GM19372 (cell line): ENCODE results near the gene GALNT9.

ENCODE experiments used
- ATAC-seq: cut with Tn5 transposase; IDR thresholded peaks from one replicate; pipeline ENCODE4 v1.9.1; 2021; ENCODE audit warnings: mild to moderate bottlenecking, low read depth, moderate library complexity; ENCODE audit not compliant: unreplicated experiment

Gene GALNT9

GRCh38 chr12:132327336-132328171 is 1.8 kb downstream of the GALNT9 start:
- no peak for ATAC-seq

GRCh38 chr12:132326646-132327045 is 2.7 kb downstream of the GALNT9 start:
- no peak for ATAC-seq

- ATAC-seq = no peak
Observed at GRCh38 chr12:132325733-132326130, 3.7 kb downstream of the GALNT9 start.

DNA sequence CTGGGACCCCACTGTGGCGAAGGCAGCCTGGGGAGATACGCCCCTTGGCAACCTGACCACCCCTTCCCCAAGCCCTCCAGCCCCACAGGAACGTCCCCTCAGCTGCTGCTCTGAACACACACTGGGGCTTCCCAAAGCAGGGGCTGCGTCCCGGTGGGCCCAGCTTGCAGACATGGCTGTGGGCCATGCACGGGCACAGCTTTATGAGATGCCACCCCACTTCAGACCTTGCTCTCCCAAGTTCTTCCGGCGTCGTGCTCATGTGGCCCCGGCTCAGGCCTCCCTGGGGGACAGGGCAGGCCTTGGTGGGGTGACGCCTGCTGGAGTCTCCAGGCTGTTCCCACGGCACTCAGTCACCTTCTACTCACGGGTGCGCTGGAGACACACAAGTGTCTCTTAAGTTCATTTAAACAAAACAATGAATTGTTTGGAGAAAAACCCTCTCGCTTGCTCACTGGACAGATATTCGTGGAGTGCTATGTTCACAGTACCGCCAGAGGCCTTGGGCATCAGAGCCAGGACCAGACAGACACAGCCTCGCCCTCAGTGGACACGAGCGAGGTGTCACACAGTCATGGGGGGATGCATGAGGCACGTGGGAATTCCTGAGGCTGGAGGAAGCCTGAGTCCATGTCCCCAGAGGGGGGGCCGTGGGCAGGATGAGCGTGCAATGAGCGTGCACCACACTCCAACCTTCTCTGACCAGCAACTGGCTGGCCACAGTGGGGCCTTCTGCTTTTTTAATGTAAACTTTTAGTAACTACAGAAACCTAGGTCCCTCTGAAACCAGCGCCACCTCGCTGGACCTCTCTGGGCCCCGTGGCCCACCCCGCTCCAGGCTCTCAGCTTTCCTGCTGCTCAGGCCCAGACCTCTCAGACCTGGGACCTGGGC is 4.3 kb downstream of the GALNT9 start:
- ATAC-seq = no peak

DNA sequence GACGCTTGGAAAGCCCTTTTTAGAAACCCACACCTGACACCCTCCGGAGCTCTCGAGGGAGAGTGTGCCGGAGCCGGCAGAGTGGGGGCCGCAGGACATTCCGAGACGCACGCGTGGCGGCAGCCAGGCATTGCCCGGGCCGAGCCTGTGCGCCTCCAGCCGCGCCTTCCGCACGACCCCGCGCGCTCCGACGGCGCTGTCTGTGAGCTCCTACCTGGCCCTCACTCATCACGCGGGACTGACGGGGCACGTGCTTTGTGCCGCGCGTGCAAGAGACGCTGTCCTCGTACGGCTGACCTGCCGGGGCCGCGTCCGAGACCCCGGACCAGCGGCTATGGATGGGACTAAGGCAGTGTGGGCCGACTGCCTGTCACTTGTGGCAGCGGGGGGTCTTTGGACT is 5.2 kb downstream of the GALNT9 start:
- no peak for ATAC-seq

DNA sequence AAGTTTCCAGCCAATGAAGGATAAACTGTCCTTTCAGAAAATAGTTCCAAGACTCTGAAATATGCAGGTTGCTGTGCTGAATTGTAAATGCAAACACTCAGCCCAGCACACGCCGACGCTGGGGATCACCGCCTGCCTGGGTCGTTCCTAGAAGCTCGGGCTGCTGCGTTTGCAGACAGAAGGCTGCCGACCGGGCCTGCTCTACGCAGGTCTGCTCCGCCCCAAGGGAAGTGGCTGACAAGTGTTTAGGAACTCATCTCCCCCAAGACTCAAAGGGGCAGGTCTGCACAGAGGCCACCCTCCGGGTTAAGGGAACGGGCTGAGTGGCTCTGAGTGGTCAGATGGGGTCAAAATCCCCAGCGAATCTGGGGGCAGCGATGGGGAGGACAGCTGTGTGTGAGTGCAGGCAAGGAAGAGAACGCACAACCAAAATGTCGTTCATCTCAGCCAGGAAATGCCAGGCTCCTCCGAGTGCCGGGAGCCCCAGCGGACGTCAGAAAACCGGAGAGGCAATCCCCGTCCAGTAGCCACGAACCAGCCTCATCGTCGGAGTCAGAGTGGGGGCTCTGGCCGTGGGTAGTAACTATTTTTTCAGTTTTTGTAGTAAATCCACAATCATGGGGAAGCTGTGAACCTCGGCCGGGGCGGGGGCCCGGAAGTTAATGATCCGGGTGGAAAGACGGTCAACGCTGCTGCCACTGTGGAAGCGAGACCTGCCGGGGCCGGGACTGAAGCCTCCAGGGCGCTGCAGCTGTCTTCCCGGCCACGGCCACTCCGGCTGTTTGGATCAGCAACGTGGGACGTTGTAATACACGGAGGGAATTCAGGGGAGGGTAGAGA is 6.0 kb downstream of the GALNT9 start:
- no peak for ATAC-seq

DNA sequence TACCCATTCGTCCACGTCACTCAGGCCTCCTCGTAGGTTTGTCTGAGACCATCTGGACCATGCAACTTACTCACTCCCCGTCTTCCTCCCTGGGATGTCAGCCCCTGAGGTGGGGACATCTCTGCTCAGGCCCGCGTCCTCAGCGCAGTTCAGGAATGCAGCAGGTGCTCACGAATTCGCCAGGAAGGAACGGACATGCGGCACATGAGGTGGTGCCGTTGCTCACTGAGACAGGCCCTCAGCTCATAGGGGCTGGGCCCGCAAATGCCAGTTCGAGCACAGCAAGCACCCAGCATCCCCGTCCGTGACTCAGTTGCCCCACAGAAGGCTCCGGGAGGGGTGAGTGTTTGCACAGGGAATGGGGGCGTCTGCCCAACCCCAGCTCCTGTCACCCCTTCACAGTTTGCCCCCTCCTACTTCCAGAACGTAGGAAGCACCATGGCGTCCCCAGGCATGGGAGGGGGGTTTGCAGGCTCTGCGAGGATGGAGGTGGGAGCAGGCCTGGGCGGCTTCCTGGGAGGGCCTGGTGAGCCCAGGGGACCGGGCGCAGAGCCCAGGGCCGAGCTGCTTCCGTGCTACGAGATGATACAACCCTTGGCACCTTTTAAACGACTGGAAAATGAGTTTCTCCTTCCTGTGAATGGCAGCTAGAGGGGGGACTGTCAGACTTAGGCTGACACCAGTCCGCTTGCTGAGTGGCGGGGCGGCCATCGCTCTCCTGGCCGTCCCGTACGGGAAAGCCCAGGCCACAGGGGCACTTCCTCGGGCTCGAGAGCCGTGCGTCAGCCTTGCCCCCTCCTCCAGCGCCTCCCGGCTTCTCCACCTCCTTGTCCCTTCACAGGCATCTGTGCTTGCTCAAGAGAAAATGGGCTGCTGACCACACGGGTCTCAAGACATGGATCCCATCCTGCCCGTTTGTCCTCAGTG is 6.9 kb downstream of the GALNT9 start:
- ATAC-seq = no peak

- ATAC-seq = no peak
Observed at GRCh38 chr12:132321321-132322118, 7.9 kb downstream of the GALNT9 start.

DNA sequence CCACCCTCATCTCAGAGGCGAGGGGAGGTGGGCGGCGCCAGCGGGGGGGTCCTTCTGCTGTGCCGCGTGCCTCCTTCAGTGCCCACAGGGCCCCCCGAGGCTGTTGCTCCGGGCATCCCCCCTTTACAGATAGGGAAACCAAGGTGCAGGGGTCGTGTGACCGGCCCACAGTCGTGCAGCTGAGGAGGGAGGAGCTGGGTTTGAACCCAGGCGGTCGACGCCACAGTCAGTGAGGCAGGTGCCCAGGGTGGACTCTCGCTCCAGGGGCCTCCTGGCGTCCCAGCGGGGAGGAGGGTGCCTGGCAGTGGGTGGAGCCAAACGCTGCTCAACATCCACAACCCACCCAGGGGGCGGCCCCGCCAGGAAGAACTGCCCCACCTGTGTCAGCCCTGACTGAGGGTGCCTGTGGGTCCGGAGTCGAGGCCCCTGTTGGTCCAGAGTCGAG is 8.6 kb downstream of the GALNT9 start:
- no peak for ATAC-seq

- no peak for ATAC-seq
Observed at GRCh38 chr12:132319991-132320570, 9.3 kb downstream of the GALNT9 start.

GRCh38 chr12:132319359-132319950 is 9.9 kb downstream of the GALNT9 start:
- ATAC-seq = no peak

GRCh38 chr12:132318618-132319033 is 10.8 kb downstream of the GALNT9 start:
- no peak for ATAC-seq

DNA sequence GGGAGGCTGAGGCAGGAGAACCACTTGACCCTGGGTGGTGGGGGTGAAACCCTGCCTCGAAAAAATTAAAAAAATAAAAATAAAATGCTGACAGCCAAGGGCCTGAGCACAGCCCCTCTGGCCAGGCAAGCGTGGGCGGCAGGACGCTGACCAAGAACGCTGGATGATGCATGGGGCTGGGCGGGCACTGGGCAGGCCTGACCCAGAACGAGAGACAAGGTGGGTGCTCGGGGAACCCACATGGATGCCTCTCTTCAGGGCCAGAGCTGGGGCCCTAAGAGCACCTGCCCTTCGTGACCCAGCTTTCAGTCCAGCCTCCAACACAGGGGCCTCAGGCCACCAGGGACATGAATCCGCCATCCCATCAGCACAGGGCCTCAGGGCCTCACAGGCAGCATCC is 11.3 kb downstream of the GALNT9 start:
- no peak for ATAC-seq

DNA sequence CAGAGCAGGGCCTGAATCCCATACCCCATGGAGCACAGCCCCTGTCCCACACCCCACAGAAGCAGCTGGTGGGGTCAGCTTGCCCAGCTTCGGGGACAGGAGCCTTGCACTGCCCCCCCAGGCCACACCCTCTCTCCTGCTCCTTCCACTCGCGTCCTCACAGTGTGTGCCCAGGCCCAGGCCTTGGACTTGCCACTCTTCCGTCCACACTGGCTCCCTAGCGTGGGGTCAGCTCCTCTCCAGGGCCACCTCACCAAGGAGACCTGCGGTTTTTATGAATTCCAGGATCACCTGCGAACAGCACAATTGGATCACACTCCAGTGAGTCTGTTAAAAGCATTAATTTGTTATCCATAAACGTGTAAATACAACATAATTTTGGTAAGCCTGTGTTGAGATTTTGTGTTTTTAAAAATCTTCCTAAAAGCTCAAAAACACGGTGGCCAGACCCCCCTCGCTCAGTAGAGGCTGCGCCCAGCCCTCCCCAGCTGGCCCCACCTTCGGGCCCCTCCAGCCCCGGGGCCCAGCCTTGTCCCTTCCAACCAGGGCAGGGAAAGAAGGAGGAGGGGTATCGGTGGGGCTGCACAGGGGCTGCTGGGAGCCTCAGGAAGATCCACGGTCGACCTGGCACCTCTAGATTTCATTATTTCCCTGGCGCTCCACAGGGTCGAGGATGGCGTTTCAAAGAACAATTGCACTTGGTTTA is 12.0 kb downstream of the GALNT9 start:
- ATAC-seq = no peak

DNA sequence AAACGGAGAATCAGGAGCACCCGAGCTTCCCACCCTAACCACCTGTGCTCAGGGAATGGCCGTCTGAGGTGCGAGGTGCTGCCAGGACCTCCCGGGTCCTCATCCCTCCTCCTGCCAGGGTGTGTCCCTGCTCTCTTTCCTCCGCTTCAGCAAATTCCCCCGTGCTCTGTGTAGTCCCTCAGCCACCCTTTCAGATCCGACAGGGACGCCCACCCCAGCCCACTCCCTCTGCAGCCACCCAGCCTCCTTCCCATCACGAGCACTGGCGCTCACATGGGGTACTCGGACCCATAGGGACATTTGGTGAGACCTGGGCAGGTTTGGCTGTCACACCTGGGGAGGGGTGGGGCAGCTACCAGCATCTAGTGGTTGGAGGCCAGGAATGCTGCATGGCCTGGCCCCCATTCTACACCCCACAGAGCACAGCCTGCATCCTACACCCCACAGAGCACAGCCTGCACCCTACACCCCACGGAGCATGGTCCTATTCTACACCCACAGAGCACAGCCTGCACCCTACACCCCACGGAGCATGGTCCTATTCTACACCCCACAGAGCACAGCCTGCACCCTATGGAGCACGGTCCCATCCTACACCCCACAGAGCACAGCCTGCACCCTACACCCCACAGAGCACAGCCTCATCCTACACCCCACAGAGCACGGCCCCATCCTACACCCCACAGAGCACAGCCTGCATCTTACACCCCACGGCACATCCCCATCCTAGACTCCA is 12.7 kb downstream of the GALNT9 start:
- no peak for ATAC-seq

GRCh38 chr12:132315951-132316350 is 13.4 kb downstream of the GALNT9 start:
- ATAC-seq = no peak

DNA sequence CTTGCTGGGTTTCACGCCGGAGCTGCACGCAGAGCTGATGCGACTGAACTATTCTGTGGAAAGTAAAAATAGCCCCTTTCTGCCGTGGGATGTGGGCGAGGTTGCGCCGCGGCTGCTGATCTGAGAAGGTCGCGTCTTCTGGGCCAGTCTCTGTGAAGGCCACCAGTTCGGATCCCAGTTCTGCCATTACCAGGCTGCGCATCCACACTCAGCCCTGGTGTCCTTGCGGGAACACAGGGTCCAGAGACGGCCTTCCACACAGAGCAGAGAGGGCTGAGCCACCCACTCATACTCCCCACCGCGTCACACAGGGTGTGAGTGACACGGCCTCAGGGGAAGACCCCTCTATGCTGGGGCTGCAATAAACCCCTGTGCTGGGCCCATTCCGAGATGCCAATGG is 13.9 kb downstream of the GALNT9 start:
- no peak for ATAC-seq
